DMS 273 (cell line): ENCODE results near the gene CTBP1.

Experiments used
- DNase-seq: peaks from one replicate; lab custom pipeline; 2025; ENCODE audit not compliant: unreplicated experiment; lab: John Stamatoyannopoulos, UW

The CTBP1 gene

DNA sequence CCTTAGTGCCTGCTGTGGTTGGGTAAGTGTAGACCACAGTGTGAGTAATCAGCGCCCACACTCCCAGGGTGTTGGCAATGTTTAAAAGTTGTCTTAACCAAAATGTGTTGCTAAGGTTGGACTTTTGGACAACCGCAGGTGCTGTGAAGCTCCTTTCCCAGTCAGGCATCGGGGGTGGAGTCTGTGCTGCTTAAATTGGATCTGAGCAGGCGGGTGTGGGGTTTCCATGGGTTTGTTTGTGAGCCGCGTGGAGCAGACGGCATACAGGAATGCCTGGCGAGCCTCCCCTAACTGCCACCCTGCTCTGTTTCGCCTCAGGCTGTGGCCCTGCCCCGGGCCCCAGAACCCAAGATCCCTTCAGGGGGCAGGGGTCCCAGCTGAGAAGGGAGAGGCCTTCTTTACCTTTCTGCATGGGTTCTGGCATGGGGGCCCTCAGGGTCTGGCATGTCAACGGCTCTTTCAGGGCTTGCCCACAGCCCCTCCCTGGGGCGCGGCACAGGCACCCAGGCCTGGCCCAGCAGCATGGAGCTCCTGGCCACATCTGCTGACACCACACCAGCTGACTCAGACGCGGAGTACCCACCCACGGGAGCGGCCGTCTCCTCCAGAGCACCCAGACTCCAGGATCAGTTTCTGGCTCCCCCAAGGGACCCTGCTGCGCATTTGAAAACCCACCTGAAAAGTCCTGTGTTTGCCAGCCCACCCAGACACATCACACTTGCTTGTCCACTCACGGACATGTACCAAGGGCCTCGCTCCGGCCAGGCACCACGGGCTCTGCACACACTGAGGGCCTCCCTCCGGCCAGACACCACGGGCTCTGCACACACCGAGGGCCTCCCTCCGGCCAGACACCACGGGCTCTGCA lies 71.4 kb downstream of the CTBP1 start:
- peak; percentile 24 for DNase-seq

DNA sequence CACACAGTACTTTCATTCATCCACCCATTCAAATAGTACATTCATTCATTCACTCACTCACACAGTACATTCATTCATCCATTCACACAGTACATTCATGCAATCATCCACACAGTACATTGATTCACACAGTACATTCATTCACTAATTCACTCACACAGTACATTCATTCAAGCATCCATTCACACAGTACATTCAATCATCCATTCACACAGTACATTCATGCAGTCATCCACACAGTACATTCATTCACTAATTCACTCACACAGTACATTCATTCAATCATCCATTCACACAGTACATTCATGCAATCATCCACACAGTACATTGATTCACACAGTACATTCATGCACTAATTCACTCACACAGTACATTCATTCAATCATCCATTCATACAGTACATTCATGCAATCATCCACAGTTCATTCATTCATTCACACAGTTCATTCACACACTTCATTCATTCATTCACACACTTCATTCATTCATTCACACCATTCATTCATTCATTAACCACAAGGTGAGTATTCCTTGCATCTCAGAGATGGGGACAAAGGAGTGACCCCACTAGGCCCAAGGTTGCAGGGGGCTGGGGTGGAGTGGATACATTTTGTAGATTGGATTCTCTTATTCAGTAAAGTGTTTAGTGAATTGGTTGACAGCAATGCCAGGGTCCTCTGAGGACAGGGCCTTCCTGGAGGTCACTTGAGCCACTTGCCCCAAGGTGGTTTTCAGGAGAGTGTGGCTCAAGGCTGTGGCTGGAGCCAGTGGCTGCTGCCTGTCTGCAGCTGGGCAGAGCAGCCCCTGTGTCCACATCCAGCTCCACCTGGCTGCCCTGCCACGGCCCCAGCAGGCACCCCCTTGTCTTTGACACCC lies 72.3 kb downstream of the CTBP1 start:
- DNase-seq = no peak

DNA sequence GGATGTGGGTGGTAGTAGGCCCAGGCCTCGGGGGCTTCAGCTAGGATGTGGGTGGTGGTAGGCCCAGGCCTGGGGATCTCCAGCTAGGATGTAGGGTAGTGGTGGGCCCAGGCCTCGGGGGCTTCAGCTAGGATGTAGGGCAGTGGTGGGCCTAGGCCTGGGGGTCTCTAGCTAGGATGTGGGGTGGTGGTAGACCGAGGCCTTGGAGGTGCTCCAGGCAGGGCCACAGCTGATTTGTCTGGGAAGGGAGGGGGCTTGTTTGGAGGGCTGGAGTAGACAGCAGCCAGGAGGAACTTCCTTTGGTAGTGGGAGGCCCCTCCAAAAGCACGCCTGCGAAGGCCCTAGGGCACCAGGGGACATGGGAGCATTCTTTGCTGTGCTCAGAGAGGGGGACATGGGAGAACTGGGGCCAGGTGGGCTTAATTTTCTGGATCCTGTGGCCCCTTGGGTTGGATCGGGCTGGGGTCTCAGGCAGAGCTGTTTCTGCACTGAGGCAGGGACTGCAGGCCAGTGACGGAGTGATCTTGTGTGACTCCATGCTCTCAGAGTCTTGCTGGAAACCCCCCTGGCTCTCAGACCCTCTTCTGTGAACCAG lies 73.2 kb downstream of the CTBP1 start:
- no peak for DNase-seq

DNA sequence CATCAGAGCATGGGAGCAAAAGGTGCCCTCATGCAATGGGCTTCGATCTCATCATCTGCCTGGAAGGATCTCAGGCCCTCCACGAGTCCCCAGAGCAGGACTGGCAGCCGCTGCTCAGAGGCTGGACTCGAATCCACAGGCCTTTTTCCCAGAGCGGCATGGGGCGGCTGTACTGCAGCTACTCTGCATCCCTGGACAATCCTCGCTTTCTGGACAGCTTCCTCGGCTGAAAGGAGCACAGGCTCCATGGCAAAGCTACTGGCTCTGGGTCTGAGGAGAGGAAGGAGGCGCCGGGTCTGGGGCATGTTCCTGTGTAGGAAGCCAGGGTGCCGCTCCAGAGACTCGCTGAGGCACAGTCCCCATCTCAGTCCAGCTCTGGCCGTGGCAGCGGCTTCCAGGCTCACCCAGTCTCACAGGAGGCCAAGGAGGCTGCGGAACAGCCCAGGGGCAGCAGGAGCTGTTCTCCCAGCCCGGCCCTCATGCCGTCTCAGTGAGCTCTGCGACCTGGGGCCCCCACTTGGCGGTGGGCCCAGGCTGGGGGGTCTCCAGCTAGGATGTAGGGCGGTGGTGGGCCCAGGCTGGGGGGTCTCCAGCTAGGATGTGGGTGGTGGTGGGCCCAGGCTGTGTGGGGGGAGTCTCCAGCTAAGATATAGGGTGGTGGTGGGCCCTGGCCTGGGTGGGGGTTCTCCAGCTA lies 73.8 kb downstream of the CTBP1 start:
- DNase-seq = no peak

DNA sequence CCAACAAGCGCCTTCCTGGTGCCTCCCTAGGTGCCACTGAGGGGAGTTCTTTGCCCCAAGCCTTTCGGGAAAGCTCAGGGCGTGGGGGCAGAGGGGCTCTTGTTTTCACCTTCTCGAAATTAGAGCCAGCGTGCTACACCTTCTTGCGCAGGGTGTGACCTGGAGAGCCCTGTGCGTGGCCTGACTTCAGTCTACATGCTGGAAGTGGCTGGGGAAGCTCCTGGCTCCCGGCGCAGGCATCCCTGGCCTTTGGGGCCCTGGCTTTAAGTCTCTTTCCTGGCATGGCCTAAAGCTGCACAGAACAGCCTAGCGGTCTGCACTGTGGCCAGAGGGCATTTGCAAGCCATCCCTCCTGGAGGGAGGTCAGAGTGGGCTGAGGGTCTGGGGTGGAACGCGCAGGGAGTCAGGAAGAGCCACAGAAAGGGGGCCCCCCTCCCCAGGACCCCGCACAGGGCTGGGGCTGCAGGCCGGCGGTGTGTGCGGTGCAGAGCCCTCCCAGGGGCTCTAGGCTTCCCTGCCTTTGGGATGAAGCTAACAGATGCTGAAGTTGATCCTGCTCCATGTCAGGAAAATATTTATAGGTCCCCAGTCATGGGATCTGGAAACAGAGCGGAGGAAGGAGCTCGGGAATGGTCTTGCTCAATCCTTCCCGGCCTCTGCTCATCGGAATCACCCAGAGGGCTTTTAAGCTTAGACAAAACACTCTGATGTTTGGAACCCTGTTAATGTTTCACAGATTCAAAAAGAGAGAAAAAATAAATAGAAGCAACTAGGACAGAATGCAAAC lies 75.8 kb downstream of the CTBP1 start:
- DNase-seq = peak; percentile 20

DNA sequence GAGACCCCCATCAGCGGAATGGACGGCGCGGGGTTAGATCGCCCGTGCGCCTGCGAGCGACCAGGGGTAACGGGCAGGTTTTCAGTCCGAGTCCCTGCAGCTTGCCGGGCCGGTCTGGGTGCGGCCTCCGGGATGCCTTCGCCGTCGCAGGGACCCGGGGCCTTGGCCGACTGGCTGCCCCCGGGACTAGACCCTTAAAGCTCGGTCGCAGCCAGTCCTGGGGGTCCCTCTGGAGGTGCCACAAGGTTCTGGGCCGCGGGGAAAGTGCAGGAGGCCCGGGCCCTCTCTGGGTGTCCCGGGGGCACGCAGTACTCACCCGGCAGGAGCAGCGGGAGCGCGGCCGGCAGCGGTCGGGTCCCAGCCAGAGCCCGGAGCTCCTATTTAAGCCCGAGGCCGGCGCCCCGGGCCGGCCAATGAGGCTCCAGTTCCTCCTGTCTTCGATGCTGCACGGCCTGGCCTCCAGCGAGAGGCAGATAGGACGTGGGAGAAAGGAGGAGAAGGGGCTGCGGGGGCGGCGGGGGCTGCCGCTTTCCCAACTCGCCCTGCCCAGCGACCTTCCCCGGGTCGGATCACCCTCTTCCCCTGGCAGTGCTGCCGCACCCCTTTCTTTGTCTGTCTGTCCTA lies 76.6 kb downstream of the CTBP1 start, which contains the start of gene SPON2:
Gene SPON2, minus strand, starts transcription at position 356 of the 624 bp plus-strand sequence.
- no peak for DNase-seq

DNA sequence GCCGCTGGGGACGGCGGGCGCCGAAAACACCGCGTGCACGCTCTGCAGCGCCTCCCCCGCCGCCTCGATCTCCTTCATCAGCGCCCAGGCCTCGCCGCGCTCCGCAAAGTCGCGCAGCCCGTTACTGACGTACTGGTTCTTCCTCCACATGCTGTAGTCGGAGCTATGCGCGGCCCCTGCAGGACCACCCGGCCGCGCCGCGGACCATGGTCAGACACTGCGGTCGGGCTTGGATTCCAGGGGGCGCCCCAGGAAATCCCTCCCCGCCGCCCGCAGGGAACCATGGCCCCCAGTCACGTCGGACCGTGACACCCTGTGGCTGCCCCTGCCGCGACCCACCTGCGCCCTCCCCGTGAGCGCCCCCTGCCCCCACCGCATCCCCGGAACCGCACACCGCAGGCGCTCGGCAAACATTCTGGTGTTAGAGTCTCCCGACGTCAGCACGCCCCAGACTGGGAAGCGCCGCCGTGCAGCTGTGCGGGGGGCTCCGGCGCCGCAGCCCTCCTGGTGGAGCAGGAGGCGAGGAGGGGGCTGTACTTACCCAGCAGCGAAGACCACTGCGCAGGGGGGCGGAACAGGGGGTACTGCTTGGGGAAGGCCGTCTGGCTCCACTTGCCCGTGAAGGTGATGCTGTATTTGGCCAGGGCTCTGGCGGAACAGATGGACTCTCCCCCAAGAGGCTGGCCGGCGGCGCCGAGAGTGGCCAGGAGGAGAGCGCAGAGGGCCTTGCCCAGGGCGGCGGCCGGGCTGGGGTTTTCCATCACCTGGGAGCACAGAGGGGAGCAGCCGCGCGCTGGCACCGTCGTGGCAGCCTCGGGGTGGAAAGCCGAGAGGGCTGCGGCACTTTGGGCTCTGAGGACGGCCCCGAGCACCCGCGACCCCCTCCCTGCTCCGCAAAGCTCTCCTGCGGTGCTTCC lies 77.4 kb downstream of the CTBP1 start:
- peak; percentile 52 for DNase-seq

DNA sequence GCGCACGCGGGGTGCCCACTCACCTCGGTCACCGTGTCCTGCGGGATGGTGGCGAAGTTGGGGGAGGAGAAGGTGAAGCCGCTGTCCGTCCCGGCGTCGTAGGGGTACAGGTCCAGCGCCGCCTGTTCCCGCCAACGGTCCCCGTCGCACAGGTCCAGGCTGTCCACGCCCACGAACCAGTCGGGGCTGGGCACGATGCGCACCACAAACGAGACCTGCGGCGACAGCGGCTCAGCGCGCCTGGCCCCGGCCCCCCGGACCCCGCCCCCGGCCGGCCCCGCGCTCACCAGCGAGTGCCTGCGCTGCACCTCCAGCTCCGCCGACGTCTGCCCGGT lies 78.0 kb downstream of the CTBP1 start:
- no peak for DNase-seq

DNA sequence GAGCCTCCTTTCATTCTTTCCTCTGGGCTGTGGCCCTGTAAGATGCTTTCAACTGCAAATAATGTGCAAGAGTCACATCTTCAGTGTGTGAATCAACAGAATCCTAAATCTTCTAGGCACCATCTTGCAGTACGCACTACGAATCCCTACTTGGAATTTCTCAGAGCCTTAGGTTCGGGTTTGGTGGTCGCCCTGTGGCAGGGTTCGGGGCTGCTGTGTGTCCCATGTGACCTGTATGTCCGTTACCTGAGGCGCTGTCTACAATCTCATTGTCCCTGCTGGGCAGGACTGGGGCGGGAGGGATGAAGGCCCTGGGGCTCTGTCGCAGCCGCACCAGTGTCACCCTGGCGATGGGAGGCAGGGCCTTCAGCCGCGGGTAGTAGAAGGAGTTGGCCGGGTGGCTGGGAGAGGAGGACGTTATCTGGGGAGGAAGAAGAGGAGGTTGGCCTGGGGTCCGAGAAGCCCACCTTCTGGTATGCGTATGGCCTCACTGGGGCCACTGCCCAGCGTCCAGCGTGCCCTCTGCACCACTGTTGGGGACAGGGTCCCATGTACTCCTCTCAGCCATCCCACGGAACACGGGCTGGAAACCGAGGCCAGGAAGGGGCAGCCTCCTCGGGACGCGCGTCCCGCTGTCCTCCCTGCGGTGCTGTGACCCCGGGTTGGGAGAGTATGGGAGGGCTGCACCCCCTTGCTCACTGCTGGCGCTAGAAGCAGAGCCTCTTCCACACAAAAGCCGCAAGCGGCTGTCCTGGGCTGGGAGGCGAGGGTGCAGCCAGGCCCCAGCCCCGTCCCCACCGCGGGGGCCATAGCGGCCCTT lies 78.6 kb downstream of the CTBP1 start:
- no peak for DNase-seq

DNA sequence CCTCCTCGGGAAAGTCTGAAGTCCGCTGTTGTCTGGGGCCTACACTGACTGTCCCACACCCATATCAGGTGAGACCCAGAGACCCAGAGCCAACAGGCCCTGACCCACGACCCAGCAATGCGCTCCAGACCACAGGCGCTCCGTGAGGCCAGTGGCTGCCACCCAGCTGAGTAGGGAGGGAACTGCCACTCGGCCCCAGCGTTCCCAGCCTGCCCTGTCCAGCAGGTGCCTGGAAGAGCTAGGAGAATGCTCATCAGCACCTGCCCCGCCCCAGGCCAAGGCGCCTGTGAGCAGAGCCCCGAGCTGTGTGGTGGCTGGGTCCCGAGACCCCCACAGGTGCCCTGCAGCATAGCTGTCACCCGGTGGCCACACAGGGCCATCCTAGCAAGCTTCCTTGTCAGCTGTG lies 79.2 kb downstream of the CTBP1 start:
- DNase-seq = no peak

DNA sequence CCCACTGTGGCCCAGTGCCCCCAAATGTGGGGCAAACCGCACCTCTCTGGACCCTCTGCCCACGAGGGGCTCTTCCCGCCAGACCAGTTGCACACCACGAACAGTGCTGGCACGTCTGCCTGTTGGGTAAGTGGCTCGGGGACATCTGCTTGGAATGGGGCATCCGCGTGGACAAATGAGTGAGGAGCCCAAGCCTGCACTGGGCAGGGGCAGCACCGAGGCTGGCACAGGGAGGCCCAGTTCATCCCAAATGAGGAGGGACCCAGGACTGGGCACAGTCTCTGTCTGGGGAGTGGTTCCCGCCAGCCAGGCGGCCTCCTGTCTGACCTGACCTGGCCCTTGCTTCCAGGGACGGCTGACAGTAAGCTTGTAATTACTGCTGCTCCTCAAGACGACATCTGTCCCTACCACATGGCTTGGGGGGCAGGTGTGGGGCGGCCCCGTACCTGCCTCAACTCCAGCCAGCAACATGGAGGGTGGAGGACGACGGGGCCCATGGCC lies 79.7 kb downstream of the CTBP1 start:
- no peak for DNase-seq

DNA sequence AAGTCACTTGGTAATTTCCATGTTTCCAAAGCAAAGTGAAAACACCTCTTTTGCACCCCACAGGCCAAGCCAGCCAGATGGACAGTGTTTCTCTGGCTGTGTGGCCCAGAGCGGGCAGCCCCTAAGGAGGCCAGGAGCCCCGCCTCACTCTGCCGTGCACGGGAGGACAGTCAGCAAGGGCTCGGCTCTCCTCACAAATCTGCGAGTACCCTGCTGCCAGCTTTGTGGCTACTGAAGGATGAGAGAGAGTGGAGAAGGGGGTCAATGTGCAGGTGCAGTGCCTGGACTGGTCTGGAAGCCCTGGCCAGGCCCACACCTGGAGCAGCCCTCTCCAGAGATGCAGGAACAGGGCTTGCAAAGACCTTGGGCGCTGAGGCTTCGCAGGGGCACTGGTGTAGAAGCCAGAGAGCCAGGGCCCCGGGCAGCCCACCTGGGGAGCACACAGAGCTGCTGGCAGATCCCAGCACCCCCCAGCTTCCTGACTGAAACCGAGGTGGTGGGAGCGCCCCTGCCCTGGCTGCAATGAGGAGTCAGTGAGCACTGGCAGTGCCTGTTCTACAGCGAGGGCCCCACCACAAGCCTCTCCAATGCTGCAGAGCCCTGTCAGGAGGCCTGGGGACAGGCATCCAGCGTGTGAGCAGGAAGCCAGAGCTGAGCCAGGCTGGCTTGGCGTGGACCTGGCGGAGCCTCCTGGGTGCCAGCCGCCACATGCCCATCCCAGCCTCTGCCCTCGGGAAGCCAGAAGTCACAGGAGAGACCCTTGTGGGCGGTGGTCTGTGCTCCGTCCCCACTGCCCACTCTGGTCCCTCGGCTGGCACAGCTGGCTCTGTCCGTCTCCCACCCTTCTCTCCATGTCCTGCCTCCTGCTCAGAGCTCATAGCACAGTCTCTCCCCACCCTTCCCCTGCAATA lies 80.5 kb downstream of the CTBP1 start:
- DNase-seq = no peak

DNA sequence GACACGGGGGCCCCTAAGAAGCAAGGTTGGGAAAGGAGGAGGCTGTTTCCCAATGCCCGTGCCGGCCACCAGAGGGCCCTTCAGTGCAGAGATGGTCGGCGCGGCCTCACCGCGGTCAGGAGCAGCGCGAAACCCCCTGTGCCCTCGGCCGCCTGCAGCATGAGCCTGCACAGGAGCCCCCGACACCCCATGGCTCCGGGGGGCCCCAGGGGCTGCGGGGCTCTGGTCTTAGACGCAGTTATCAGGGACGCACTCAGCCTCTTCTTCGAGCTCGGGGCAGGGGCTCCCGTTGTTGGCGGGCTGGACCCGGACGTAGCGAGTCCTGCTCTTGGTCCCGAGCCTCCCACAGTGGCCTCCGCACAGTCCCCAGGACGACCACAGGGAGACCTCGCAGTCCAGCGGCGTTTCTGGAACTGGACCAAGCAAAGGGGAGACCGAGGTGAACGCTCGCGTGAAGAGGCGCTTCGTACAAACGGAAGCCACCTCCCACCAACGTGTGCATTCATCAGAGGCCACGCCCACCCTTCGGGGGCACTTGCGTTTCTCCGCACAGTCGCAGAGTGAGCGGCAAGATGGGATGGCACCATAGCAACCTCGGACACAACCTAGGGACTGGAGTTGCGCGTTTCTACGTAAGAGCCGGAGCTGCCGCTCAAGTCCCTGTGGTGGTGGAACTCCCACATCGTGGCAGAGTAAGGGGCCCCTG lies 81.5 kb downstream of the CTBP1 start:
- DNase-seq = no peak

DNA sequence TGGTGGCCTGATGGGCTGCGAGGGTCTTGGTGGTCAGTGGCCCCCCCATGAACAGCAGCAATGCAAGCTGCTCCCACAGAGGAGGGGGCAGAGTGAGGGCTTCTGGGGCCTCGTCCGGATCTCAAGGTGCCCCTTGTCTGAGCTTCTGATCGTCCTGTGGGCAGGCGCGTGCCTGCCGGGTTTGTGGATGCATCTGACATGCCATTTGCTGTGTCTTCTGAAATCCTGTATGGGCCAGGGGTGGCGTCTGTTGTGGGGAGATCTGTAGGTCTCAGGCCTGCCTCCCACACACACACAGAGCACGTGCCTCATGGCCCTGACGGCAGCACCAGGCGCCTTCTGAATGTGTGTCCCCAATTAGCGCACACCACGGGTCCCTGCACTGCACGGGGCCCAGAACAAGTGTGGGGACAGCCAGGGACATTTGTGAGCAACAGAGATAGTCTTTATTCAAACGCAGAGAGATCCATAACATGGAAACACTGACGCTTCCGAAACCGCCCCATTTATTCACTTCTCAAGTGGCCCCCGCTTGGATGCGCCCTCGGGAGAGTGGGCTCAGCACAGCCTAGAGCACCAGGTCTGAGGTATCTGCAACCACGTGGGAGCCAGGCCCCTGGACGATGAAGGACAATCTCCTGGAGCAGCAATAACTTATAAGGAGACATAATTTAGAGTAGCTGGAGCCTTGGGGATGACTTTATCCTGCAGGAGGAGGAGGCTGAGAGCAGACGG lies 82.3 kb downstream of the CTBP1 start:
- no peak for DNase-seq

DNA sequence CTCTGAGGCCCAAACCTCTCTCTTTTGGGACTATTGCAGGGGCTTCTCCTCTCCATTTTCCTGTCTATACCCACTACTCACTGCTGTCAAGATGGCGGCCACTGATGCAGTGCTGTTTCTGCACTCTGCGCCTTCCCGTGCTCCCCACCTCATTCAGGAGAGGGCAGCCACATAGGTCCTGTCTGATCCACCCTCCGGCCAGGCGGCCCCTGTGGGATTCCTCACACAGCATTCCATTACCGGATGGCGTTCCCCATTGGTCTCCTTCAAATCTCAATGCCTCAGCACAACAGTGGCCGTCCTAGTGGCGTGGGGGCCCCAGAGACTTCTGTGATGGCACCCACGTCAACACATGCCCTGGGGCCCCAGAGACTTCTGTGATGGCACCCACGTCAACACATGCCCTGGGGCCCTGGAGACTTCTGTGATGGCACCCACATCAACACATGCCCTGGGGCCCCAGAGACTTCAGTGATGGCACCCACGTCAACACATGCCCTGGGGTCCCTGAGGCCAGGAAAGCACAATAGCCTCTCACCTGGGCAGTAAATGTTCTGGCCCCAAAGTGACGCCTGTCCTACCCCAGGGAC lies 83.9 kb downstream of the CTBP1 start:
- no peak for DNase-seq
